ENCODE data around the gene TBC1D2B. TPM values are rescaled to one million over a fixed set of nuclear protein-coding genes. Genes with fewer than 3 reads are reported as not detected.
A peak's percentile ranks its signal among the peaks of the same experiment; 100 is the strongest.

TBC1D2B gene
- total RNA-seq, 1 donor from 2014 or later, result 50.4 TPM

GRCh38 chr15:78098131-78098755 lies 20.7 kb upstream of the TBC1D2B start:
- no peak for ATAC-seq
- DNase-seq (ENCODE audit: low spot score), result peak; percentile 29

GRCh38 chr15:78097667-78098066 lies 20.2 kb upstream of the TBC1D2B start:
- peak; percentile 33 for DNase-seq (ENCODE audit: low spot score)
- no peak for ATAC-seq

GRCh38 chr15:78093242-78094020 lies 15.9 kb upstream of the TBC1D2B start:
- DNase-seq (ENCODE audit: low spot score) (peak; percentile 33), ATAC-seq (peak; percentile 46)

GRCh38 chr15:78092261-78093041 lies 14.9 kb upstream of the TBC1D2B start, which contains the start of gene SH2D7:
SH2D7 (plus strand) TSS chr15:78092561; CDS start chr15:78092585, 24 bp downstream.
- DNase-seq (ENCODE audit: low spot score) (peak; percentile 43), ATAC-seq (no peak)

- DNase-seq (ENCODE audit: low spot score), result no peak
- no peak for ATAC-seq
Observed at GRCh38 chr15:78090422-78091063, 13.0 kb upstream of the TBC1D2B start.

- ATAC-seq, result peak; percentile 80
- peak; percentile 74 for DNase-seq (ENCODE audit: low spot score)
Observed at GRCh38 chr15:78088773-78089080, 11.2 kb upstream of the TBC1D2B start.

GRCh38 chr15:78087951-78088772 lies 10.7 kb upstream of the TBC1D2B start:
- ATAC-seq, result peak; percentile 13
- DNase-seq (ENCODE audit: low spot score), result no peak

- no peak for DNase-seq (ENCODE audit: low spot score)
- ATAC-seq, result no peak
Observed at GRCh38 chr15:78085928-78086327, 8.4 kb upstream of the TBC1D2B start.

- no peak for DNase-seq (ENCODE audit: low spot score)
- peak; percentile 23 for ATAC-seq
Observed at GRCh38 chr15:78084449-78084750, 6.9 kb upstream of the TBC1D2B start.

GRCh38 chr15:78083687-78084448 lies 6.4 kb upstream of the TBC1D2B start:
- ATAC-seq (peak; percentile 29), DNase-seq (ENCODE audit: low spot score) (no peak)

GRCh38 chr15:78083186-78083585 lies 5.7 kb upstream of the TBC1D2B start:
- DNase-seq (ENCODE audit: low spot score) (no peak), ATAC-seq (no peak)

GRCh38 chr15:78082743-78083110 lies 5.2 kb upstream of the TBC1D2B start:
- DNase-seq (ENCODE audit: low spot score), result no peak
- no peak for ATAC-seq

GRCh38 chr15:78082106-78082742 lies 4.7 kb upstream of the TBC1D2B start:
- DNase-seq (ENCODE audit: low spot score) (no peak), ATAC-seq (peak; percentile 5)

- DNase-seq (ENCODE audit: low spot score) (no peak), ATAC-seq (no peak)
Observed at GRCh38 chr15:78080088-78080460, 2.6 kb upstream of the TBC1D2B start.

- DNase-seq (ENCODE audit: low spot score) (no peak), ATAC-seq (no peak)
Observed at GRCh38 chr15:78079298-78080087, 2.0 kb upstream of the TBC1D2B start.

GRCh38 chr15:78077871-78078210 lies 330 bp upstream of the TBC1D2B start:
- peak; percentile 21 for ATAC-seq
- no peak for DNase-seq (ENCODE audit: low spot score)

- DNase-seq (ENCODE audit: low spot score) (peak; percentile 45), ATAC-seq (peak; percentile 21)
Observed at GRCh38 chr15:78076231-78077052, 1.1 kb downstream of the TBC1D2B start.
